NAMALWA (cell line): ENCODE data around the gene ZNF496.

Experiments used
- DNase-seq: peaks from one replicate; pipeline ENCODE4 v3.0.0-alpha.2; 2015; ENCODE audit warnings: low spot score

The ZNF496 gene

DNA sequence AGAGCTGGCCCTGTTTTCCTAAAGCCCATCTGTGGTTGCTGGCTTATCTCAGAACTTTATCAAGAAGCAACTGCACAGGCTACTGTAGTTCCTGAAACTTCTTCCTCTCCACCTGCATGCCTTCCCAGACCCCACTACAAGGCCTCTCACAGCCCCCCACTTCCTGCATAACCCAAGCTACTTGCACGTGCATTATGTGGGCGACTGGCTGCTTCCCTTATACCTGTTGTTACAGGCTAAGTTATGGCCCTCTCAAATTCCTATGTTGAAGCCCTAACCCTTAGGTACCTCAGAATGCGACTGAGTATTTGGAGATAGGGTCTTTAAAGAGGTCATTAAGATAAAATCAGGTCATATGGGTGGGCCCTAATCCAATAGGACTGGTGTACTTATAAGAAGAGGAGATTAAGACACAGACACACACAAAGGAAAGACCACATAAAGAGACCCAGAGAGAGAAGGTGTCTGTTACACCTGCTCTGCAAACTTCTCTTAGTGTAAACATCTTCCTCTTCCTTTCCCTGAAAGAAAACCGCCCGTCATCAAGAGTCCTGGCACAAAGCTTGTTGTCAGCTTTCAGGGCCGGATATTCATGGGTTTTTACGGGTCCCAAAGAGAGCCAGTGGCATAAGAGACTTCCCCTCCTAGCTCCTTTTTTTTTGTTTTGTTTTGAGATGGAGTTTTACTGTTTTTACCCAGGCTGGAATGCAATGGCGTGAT, 5.1 kb downstream of the ZNF496 start:
- no peak for DNase-seq

DNA sequence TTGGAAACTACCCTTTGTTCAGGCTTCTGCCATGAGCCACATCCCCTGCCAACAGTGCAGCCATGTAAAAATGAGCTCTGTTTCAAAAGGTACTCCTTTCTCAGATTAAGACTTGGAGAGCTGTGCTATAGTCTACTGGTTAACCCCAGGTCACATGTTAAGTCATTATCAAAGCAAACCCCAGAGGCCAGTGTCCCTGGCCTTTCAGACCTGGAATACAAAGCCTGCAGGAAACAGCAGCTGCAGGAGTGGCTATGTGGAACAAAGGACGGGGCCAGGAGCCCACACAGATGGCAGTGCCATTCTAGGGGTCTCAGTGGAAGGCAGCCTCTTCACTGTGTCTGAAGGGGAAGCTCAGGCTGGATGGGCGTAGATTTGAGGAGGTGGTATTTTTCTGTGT, 6.7 kb downstream of the ZNF496 start:
- no peak for DNase-seq

DNA sequence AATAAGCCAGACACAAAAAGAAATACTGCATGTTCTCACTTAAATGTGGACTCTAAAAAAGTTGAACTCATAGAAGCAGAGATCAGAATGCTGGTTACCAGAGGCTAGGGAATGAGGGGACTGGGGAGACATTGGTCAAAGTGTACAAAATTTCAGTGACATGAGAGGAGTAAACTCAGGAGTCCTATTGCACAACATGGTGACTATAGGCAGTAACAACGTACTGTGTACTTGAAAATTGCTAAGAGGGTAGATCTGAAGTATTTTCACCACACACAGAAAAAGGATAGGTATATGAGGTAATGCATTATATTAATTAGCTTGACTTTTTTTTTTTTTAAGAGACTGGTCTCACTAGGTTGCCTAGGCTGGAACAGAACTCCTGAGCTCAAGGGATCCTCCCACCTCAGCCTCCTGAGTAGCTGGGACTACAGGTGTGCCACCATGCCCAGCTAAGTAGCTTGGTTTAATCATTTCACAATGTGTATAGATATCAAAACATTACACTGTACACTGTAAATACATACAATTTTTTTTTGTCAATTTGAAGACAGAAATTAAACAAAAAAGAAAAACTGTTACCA, 7.4 kb downstream of the ZNF496 start:
- no peak for DNase-seq

DNA sequence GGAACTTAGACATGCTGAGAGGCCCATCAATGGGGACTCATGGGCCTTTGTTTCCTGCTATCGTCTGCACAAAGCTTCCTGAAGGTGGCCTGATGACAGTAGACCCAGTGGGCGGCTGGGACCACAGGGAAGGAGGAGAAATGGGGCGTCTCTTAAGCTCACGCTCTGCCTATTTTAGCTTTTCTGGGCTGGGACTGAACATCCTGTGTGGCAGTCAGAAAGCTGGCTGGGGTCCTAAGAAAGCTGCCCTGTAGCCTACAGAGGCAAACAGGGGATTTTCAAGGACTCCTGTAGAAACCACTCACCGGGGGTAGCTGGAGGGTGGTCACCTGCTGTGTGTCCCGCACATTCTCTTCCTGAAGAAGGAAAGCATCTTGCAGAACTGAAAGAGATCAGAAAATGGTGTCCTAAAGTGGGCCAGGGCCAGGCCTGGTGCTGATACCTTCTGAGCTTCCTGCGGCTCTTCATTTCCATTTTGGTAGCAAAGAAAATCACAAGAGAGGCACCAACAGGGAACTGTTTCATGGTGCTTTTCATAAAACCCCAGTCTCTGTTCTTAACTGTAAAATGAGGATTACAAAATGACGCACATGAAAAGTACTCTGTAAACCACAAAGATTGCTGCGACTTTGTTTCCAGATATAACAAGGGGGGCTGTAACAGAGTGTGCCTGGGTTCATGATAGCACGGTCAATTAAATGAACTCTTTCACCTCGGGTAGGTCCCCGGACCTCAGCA, 8.6 kb downstream of the ZNF496 start:
- no peak for DNase-seq

DNA sequence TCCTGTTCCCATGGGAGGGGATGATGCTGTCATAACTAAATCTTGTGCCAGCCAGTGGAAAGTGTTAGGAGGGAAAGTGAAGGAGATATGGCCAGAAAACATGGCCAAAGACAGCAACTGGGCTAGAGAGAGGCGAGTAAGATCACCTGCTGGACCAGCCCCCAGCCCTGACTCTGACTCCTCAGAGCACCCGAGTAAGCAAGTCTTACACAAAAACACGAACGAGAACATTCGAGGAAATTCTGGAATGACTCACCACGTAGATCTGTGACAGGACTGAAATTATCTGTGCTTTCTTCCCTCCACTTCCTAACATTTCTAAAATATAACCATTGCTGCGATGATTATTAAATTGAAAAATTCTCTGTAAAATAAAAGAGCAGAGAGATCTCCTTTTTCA, 9.2 kb downstream of the ZNF496 start:
- no peak for DNase-seq

DNA sequence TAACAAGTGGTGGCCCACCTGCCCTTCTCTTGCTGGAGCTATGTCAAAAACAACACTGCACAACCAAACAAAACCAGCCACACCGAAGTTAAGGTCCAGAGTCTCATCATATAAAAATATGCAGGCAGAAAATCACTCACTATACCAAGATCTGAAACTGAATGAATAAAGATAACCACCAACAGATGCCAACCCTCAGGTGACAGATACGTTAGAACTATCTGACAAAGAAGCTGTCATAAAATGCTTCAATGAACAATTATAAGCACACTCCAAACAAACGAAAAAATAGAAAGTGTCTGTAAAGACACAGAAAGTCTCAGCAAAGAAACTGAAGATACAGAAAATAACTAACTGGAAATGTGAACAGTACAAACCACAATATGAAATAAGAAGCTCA, 14.0 kb downstream of the ZNF496 start:
- no peak for DNase-seq

DNA sequence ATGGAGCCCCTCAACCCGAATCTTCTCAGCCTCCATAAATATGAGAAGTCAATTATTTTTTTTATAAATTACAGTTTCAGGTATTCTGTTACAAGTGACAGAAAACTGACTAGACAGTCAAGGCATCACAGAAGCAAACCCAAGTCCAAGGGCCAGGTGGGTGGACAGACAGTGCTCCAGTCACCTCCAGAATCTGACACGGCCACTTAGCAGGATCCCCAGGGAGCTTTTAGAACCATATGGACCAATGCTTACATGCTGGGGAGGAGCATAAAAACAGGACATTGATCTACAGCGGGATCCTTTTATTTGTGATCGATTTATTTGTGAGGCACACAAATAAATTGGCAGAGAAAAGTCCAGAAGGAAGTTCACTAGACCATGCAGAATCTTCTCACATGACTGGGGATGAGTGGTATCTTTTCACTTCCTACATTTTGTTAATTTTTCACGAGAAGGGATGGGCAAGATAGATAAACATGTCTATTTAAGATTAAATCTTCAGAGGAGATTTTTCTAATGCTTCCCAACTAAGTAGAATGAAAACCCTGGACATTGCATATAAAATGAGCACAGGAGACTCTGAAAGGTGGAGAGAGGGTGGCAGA, 15.0 kb downstream of the ZNF496 start:
- no peak for DNase-seq

DNA sequence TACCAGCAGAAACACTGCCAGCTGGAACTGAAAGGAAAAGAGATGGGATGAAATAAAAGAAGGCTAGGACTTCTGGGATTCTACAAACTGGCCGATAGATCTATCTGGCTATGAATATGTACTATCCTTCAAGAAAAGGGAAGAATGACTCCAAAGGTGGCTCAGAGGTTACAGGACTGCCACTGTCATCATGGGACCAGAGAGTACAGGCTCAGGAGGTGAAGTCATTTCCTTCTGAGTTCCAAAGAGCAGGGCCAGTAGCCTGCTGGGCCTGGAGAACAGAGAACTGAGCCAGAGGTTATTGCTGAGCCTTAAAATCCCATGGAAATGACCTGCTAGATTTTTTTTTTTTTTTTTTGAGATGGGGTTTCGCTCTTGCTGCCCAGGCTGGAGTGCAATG, 27.6 kb downstream of the ZNF496 start:
- no peak for DNase-seq

DNA sequence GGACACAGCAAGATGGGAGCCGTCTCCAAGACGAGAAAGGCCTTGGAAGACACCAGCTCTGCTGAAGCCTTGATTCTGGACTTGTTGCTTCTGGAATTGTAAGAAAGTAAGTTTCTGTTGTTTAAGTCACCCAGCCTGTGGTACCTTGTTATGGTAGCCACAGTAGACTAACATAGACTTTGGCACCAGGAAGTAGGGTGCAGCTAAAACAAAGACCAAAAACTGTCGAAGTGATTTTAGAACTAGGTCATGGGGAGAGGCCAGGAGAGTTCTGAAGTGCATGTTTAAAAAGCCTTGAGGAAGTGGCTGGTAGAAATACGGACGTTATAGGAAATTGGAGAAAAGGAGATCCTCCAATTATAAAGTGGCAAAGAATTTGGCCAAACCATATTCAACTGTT, 28.5 kb downstream of the ZNF496 start:
- no peak for DNase-seq

DNA sequence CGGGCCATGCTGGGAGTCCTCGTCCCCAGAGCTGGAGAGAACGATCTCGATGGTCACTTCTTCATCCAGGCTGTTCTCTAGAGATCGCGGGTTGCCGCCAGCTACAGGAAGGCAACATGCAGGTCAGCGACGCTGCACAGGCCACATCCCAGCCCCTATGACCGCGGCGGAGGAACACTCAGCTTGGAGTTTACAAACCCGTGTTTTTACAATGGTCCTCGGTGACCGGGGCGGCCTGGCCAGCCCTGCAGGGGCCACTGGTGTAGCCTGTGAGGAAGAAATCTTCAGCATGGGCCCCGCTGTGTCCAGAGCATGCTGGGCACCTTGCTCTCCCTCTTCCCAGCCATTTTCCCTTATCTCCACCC, 30.5 kb downstream of the ZNF496 start:
- no peak for DNase-seq

DNA sequence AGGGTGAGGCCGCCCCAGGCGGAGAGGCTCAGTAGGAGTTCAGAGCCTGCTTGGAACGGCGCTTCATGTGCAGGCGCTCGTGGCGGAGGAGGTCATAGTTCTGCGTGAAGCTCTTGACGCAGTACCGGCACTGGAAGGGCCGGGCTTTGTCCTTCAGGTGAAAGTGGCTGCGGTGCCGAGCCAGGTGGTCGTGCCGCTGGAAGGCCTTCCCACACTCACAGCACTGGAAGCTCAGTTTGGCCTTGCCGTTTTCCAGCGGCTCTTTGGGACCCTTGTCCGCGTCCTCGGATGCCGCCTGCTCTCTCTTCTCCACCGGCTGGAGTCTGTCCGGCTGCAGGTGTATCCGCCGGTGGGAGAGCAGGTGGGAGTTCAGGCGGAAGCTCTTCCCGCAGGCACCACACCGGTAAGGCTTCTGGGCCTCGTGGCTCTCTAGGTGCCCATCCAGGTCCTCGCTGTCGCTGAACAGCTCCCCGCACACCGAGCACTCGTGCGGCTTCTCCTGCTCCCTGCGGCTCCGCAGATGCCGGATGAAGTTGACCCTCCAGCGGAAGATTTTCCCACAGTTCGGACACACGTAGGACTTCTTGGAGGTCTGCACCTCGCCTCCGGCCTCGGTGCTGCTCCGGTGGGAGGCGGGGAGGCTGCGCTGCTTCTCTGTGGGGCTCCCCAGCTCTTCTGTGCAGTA, 31.0 kb downstream of the ZNF496 start:
- DNase-seq: no peak

DNA sequence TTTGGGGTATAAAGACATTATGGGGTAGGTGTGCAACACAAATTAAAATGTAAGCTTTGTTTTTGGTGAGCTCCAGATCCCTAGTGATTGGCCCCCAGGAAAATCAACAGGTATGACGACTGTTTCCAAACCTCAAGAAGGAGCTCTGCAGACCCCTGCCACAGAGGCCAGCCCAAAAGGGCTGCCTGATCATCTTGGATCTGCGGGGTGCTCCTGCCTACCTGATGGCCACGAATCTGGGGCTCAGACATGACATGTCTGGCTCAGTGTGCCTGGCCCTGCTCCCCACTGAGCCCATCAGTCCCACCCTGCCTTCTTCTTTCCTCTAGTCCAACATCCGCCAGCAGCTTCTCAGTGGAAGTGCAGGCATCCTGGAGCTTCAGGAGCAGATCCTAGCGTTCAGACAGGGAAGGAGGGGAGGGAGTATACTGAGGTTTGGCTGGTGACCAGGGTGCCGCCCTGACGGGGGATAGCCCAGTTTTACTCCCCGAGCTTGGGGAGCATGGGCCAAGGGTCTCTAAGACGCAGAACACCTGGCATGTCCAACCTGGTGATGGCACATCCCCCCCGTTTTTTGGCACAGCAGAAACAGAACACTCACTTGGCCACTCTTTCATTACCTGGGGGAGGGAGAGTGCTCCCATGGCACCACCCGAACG, 31.8 kb downstream of the ZNF496 start:
- no peak for DNase-seq

DNA sequence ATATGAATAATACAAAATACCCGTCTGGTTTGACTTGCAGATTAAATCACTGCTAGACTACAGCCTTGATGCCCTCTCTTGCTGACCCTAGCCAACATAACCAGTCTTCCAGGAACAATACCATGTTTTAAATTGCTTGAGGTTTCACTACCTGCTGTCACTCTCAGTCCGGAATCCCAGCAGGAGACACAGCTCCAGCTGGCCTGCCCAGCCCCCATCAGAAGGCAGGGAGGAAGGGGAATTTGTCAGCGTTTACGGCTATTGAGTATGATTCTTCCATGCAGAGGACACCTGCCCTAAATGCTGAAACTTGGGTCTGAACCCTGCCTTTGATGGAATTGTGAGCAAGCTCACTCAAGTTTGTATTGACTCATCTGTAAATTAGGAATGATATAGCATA, 33.0 kb downstream of the ZNF496 start:
- DNase-seq: no peak

DNA sequence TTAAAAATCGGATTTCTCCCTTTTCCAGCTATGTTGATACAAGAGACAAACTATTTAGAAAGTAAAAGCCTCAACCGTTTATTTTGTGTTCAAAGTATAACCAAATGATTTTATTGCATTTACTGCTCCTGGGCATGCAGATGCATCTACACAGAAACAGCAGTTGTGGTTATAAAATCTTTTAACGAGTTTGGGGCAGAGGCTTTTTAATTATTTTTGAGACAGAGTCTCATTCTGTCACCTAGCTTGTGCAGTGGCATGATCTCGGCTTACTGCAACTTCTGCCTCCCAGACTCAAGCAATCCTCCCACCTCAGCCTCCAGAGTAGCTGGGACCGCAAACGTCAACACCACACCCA, 33.6 kb downstream of the ZNF496 start:
- no peak for DNase-seq

DNA sequence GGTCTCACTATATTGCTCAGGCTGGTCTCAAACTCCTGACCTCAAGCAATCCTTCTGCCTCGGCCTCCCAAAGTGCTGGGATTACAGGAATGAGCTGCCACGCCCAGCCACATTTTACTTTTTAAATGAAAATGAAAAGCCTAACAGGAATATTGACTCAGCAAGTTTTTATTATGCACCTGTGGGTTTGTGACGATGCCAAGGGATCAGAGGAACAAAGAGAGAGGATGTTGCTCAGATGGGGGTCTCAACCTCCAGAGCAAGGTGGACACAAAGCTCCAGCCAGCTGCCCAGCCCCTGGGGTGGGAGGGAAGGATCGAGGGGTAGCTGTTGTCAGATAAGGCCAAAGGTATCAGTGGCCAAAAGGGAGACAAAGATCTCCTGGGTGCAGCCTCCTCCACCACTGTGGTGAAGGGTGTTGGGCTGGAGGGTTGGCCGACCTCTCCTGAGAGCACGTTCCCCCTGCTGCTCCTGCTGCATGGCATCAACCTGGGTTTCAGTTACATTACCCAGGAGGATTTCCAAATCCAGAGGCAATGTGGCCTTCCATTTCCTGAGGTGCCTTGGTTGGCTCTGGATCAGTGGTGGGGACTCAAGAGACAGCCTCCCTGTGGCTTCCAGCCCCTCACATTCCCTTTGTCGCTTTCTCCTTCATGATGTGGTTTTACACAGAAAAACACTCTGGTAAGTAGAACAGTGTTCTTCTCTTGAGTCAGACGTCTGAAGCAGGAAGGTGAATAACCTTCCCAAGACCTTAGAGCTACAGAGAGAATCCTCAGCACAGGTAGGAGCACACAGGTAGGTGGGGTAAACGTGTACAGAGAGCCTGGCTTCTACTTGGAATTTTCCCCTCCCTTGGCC, 34.2 kb downstream of the ZNF496 start:
- no peak for DNase-seq

DNA sequence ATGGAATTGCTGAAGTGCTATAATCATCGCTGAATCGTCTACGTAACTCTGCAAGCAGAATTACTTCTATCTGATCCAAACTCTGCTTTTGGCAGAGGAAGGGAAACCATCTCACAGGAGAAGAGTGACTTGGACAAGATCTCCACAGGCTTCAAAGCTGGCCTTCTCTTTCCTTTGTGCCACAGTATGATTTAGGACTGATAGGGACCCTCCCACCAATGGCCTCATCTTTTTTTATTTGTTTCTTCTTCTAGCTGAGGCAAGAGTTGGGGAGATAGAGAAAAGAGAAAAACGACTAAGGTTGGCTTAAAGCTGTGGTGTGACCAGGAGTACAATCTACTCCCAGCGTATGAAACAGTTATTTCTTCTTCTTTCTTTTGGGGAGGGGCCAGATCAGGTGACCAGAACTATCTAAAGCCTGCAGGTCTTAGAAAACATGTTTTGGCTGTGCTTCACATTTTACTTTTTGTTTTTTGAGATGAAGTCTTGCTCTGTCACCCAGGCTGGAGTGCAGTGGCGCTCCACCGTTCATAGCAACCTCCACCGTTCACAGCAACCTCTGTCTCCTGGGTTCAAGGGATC, 35.0 kb downstream of the ZNF496 start:
- no peak for DNase-seq

DNA sequence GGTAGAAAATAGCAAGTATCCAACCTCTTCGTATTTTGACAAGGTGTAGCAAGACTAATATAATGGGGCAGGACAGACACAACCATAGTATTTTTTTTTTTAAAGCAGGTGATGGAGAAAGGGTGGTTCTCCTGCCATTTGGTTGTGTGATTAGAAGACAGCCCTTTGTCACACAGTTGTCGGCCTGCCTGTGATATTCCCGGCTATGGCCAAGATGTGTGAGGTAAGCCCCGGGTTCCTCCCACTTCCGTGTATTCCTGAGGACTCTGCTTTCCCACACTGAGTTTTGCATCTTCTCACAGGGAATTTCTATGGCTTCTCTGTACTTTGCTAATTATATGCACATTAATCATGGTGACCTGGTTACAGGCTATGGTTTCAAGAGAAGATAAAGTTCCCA, 35.9 kb downstream of the ZNF496 start:
- DNase-seq: no peak

DNA sequence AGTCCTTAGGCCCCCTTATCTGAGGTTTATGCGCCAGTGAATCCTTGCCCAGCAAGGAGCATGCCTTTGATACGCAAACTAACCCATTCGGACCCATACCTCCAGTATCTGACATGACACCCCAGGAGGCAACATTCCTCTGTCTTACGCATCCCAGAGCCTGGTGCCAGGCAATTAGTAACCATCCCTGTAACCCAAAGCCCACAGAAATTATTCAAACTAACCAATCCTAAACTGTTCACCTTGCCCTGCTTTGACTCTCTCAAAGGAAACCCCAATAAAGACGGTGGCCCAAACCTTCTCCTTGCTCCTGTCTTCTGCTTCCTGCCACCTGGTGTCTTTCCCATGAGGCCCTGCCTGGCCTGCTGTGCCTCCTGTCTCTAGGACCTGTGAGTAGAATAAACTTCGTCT, 36.4 kb downstream of the ZNF496 start:
- no peak for DNase-seq

DNA sequence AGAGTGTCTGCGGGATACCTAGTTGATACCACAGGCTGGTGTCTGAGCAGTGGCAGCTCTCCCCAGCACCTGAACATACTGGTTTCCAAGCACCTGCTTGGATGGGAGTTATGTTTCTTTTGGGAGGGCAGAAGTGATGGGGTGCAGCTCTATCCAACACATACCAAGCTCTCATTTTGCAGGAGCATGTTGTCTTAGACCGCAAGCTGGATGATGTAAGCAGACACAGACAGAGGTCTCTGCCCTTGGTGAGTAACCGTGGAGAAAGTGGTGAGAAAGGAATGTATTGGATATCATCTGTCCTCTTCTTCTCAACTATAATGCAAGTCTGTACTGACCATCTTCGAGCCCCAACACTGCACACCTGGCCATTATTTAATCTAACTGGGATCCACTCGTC, 37.4 kb downstream of the ZNF496 start:
- no peak for DNase-seq

DNA sequence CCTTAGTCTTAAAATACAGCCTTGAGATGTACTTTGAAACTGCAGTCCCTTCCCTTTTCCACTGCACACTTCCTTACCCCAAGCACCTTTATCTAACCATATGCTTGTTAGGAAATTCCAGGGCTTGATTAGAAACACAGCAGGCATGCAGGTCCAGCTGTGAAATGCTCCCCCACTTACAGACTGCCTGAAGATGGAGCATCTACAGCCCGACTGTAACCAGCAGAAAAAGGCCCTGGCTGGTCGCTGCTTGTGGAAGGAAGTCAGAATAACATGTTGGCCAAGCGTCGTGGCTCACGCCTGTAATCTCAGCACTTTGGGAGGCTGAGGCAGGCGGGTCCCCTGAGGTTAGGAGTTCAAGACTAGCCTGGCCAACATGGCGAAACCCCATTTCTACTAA, 38.6 kb downstream of the ZNF496 start:
- DNase-seq: no peak
